Uterus (tissue), 2 donors: ENCODE results near the gene CDH13.

Experiments
- POLR2A ChIP-seq, 2 donors: fragments of 450-650 bp; IDR thresholded peaks; one replicate each; pipeline ENCODE4 v1.6.1; 2016; ENCODE audit warnings: antibody characterized with exemption in 2 of 2, mild to moderate bottlenecking in 1 of 2, moderate library complexity in 1 of 2
- TF ChIP-seq, protein P1 (sequence below), 4 experiments: fragments of 200-600 bp in 2 of 4; fragments of 450-650 bp in 2 of 4; sonication (generic) in 2 of 4; IDR thresholded peaks; one replicate each; pipeline ENCODE4 v1.5.1; 2016 to 2019; ENCODE audit warnings: antibody characterized with exemption in 4 of 4, mild to moderate bottlenecking in 2 of 4, moderate library complexity in 1 of 4

DNA sequence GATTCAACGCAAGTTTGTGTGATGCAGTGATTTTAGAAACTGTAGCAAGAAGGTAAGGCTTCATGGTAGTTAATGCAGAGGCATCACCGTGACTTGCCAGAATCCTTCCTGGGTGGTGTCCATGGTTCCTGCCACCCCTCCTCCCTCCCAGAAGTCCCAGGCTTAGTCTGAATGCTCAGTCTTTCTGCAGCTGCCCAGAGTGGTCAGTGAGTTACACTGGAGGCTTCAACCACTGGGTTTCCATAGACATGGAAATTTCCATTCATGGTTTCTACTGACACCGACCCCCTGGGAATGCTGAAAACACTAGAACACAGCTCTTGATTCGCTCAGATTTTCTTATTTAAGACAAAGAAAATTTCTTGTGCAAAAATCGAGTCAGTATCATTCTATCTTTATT is 1021.6 kb downstream of the CDH13 start:
- TF ChIP-seq, protein P1, sequence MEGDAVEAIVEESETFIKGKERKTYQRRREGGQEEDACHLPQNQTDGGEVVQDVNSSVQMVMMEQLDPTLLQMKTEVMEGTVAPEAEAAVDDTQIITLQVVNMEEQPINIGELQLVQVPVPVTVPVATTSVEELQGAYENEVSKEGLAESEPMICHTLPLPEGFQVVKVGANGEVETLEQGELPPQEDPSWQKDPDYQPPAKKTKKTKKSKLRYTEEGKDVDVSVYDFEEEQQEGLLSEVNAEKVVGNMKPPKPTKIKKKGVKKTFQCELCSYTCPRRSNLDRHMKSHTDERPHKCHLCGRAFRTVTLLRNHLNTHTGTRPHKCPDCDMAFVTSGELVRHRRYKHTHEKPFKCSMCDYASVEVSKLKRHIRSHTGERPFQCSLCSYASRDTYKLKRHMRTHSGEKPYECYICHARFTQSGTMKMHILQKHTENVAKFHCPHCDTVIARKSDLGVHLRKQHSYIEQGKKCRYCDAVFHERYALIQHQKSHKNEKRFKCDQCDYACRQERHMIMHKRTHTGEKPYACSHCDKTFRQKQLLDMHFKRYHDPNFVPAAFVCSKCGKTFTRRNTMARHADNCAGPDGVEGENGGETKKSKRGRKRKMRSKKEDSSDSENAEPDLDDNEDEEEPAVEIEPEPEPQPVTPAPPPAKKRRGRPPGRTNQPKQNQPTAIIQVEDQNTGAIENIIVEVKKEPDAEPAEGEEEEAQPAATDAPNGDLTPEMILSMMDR (IDR thresholded peaks at IDR 0.05): no peak
- TF ChIP-seq POLR2A (IDR thresholded peaks at IDR 0.05): no peak
